ACC112 (cell line): ENCODE results near the gene ZNF804B.
"Not testable (repeated sequence)": the region's sequence is repeated elsewhere in the genome, so short reads cannot be mapped to it uniquely, and the experiment has no call there.

Source experiments
- H2AFZ ChIP-seq: fragments of 200-600 bp; sonication (generic); one replicate; pipeline ENCODE4 v1.6.0; 2017; ENCODE audit warnings: antibody characterized with exemption, low read length; ENCODE audit not compliant: unreplicated experiment
- H3K27ac ChIP-seq: fragments of 200-600 bp; sonication (generic); 2 replicates; pipeline ENCODE4 v1.5.1; 2014; ENCODE audit warnings: low read depth, mild to moderate bottlenecking, antibody characterized with exemption, low read length, moderate library complexity
- H3K27me3 ChIP-seq: fragments of 200-600 bp; sonication (generic); 2 replicates; pipeline ENCODE4 v1.6.1; 2014; ENCODE audit warnings: mild to moderate bottlenecking, antibody characterized with exemption, low read length, moderate library complexity, mixed read lengths; ENCODE audit not compliant: insufficient read depth
- H3K36me3 ChIP-seq: fragments of 200-600 bp; sonication (generic); 2 replicates; pipeline ENCODE4 v1.6.1; 2016; ENCODE audit warnings: mild to moderate bottlenecking, antibody characterized with exemption, low read length, moderate library complexity, mixed read lengths; ENCODE audit not compliant: insufficient read depth
- H3K4me1 ChIP-seq: fragments of 200-600 bp; sonication (generic); one replicate; pipeline ENCODE4 v1.6.1; 2016; ENCODE audit warnings: low read length, mixed read lengths; ENCODE audit not compliant: insufficient read depth, unreplicated experiment, control insufficient read depth
- H3K4me3 ChIP-seq: fragments of 200-600 bp; sonication (generic); 2 replicates; pipeline ENCODE4 v1.5.1; 2014; ENCODE audit warnings: mild to moderate bottlenecking, low read depth, low read length
- H3K79me2 ChIP-seq: fragments of 200-600 bp; sonication (generic); one replicate; pipeline ENCODE4 v1.6.0; 2016; ENCODE audit warnings: low read length; ENCODE audit not compliant: control insufficient read depth, unreplicated experiment, insufficient read depth

The ZNF804B gene

GRCh38 chr7:89133819-89134218 is 374.3 kb downstream of the ZNF804B start:
- Histone ChIP-seq H2AFZ (no peak overlapping the region), H3K27ac (no peak overlapping the region), H3K27me3 (no peaks in the 10 kb centered on the region), H3K4me3 (no peak overlapping the region), H3K79me2 (no peaks in the 10 kb centered on the region), H3K36me3 (no peaks in the 10 kb centered on the region), H3K4me1 (no peaks in the 10 kb centered on the region)

GRCh38 chr7:89145801-89146200 is 386.3 kb downstream of the ZNF804B start:
- H3K36me3 ChIP-seq = no peaks in the 10 kb centered on the region

GRCh38 chr7:89160107-89160506 is 400.6 kb downstream of the ZNF804B start:
- Histone ChIP-seq H3K79me2 (no peaks in the 10 kb centered on the region), H3K27ac (no peak overlapping the region)

More at GRCh38 chr7:89145801-89146200, 386.3 kb downstream of the ZNF804B start:
- Histone ChIP-seq H3K4me3 (no peak overlapping the region), H3K79me2 (no peaks in the 10 kb centered on the region), H3K27me3 (no peaks in the 10 kb centered on the region), H2AFZ (no peak overlapping the region), H3K4me1 (no peaks in the 10 kb centered on the region), H3K27ac (no peak overlapping the region)

GRCh38 chr7:89165421-89165820 is 405.9 kb downstream of the ZNF804B start:
- Histone ChIP-seq H3K36me3 (no peaks in the 10 kb centered on the region), H3K4me3 (no peak overlapping the region)

More at GRCh38 chr7:89160107-89160506, 400.6 kb downstream of the ZNF804B start:
- Histone ChIP-seq H3K4me3 (no peak overlapping the region), H3K27me3 (no peaks in the 10 kb centered on the region), H3K4me1 (no peaks in the 10 kb centered on the region), H3K36me3 (no peaks in the 10 kb centered on the region), H2AFZ (no peak overlapping the region)

GRCh38 chr7:89170628-89171027 is 411.1 kb downstream of the ZNF804B start:
- H3K79me2 ChIP-seq = no peaks in the 10 kb centered on the region
- no peaks in the 10 kb centered on the region for H3K4me1 ChIP-seq
- H3K27me3 ChIP-seq = no peaks in the 10 kb centered on the region
- no peak overlapping the region for H2AFZ ChIP-seq
- H3K27ac ChIP-seq = no peak overlapping the region
- H3K36me3 ChIP-seq = no peaks in the 10 kb centered on the region
- no peak overlapping the region for H3K4me3 ChIP-seq

More at GRCh38 chr7:89165421-89165820, 405.9 kb downstream of the ZNF804B start:
- no peaks in the 10 kb centered on the region for H3K4me1 ChIP-seq
- H2AFZ ChIP-seq = no peak overlapping the region
- no peaks in the 10 kb centered on the region for H3K27me3 ChIP-seq
- no peak overlapping the region for H3K27ac ChIP-seq
- no peaks in the 10 kb centered on the region for H3K79me2 ChIP-seq

- H3K27me3 ChIP-seq = no peaks in the 10 kb centered on the region
- H2AFZ ChIP-seq = no peak overlapping the region
- no peaks in the 10 kb centered on the region for H3K4me1 ChIP-seq
- no peaks in the 10 kb centered on the region for H3K36me3 ChIP-seq
- H3K4me3 ChIP-seq = no peak overlapping the region
- no peak overlapping the region for H3K27ac ChIP-seq
- H3K79me2 ChIP-seq = no peaks in the 10 kb centered on the region
These were observed 422.6 kb downstream of the ZNF804B start for GRCh38 chr7:89182116-89182515.

GRCh38 chr7:89183712-89184111 is 424.2 kb downstream of the ZNF804B start:
- no peak overlapping the region for H3K4me3 ChIP-seq
- no peaks in the 10 kb centered on the region for H3K4me1 ChIP-seq
- H3K27me3 ChIP-seq = no peaks in the 10 kb centered on the region
- H3K79me2 ChIP-seq = no peaks in the 10 kb centered on the region
- H3K27ac ChIP-seq = no peak overlapping the region
- no peaks in the 10 kb centered on the region for H3K36me3 ChIP-seq
- no peak overlapping the region for H2AFZ ChIP-seq

- Histone ChIP-seq H3K36me3 (no peaks in the 10 kb centered on the region), H3K27me3 (no peaks in the 10 kb centered on the region), H3K27ac (no peak overlapping the region), H3K4me3 (no peak overlapping the region), H2AFZ (no peak overlapping the region), H3K4me1 (no peaks in the 10 kb centered on the region), H3K79me2 (no peaks in the 10 kb centered on the region)
These were observed 441.3 kb downstream of the ZNF804B start for GRCh38 chr7:89200758-89201157.

GRCh38 chr7:89223900-89224395 is 464.4 kb downstream of the ZNF804B start:
- H2AFZ ChIP-seq = no peak overlapping the region
- H3K36me3 ChIP-seq = no peaks in the 10 kb centered on the region
- no peaks in the 10 kb centered on the region for H3K4me1 ChIP-seq
- no peaks in the 10 kb centered on the region for H3K79me2 ChIP-seq
- H3K4me3 ChIP-seq = no peak overlapping the region
- no peaks in the 10 kb centered on the region for H3K27me3 ChIP-seq
- no peak overlapping the region for H3K27ac ChIP-seq

- H3K36me3 ChIP-seq, H3K27ac ChIP-seq, H3K27me3 ChIP-seq, H3K4me1 ChIP-seq, H2AFZ ChIP-seq, H3K79me2 ChIP-seq, H3K4me3 ChIP-seq: not testable (repeated sequence)
These were observed 469.2 kb downstream of the ZNF804B start for GRCh38 chr7:89228688-89229171.

- Histone ChIP-seq H3K27ac (no peak overlapping the region), H3K4me3 (no peak overlapping the region), H3K79me2 (no peaks in the 10 kb centered on the region), H3K36me3 (no peaks in the 10 kb centered on the region), H3K27me3 (no peaks in the 10 kb centered on the region), H2AFZ (no peak overlapping the region), H3K4me1 (no peaks in the 10 kb centered on the region)
These were observed 478.7 kb downstream of the ZNF804B start for GRCh38 chr7:89238156-89238555.
